ENCODE results near the gene MEGF6.

DNA sequence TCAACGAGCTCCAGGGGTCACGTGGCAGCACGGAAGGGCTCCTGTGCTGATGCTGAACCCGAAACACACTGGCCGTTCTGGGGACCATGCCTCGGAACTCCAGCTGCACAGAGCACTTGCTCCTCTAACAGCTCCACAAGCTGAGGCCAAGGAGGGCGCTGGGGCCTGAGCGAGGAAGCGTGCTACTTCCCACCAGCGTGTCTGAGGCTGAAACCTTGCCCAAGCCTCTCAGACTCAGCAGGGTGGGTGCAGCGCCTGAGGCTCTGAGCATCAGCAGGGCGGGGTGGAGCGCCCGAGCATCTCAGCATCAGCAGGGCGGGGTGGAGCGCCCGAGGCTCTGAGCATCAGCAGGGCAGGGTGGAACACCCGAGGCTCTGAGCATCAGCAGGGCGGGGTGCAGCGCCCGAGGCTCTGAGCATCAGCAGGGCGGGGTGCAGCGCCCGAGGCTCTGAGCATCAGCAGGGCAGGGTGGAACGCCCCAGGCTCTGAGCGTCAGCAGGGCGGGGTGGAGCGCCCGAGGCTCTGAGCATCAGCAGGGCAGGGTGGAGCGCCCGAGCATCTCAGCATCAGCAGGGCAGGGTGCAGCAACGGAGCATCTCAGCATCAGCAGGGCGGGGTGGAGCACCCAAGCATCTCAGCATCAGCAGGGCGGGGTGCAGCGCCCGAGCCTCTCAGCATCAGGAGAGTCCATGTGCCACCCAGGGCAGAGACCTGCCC lies 29.0 kb upstream of the MEGF6 start:
- TF ChIP-seq CTCF (IDR thresholded peaks at IDR 0.05), result no peak
- no peak for TF ChIP-seq POLR2A (IDR thresholded peaks at IDR 0.05)

All from adrenal gland (tissue), 5 donors.